MV-4-11 (cell line): Measurements from ENCODE around the gene AARSD1.
"Not testable (repeated sequence)": the region's sequence is repeated elsewhere in the genome, so short reads cannot be mapped to it uniquely, and the experiment has no call there.

Experiments
- DNase-seq: peaks from one replicate; lab custom pipeline; 2025; lab: John Stamatoyannopoulos, UW

Gene AARSD1, protein sequence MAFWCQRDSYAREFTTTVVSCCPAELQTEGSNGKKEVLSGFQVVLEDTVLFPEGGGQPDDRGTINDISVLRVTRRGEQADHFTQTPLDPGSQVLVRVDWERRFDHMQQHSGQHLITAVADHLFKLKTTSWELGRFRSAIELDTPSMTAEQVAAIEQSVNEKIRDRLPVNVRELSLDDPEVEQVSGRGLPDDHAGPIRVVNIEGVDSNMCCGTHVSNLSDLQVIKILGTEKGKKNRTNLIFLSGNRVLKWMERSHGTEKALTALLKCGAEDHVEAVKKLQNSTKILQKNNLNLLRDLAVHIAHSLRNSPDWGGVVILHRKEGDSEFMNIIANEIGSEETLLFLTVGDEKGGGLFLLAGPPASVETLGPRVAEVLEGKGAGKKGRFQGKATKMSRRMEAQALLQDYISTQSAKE

GRCh38 chr17:42964161-42964932, at the start of gene AARSD1:
TSS of gene AARSD1 (minus strand) at chr17:42964454. CDS start at chr17:42964440, 14 bp downstream.
- peak; percentile 90 for DNase-seq

DNA sequence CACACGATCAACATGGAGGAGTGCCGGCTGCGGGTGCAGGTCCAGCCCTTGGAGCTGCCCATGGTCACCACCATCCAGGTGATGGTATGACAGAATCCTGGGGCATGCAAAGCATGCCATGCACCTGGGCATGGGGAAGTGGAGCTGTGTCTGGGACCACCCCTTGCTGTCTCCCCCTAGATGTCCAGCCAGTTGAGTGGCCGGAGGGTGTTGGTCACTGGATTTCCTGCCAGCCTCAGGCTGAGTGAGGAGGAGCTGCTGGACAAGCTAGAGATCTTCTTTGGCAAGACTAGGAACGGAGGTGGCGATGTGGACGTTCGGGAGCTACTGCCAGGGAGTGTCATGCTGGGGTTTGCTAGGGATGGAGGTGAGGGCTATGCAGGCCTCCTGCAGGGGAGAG, 49.0 kb upstream of the AARSD1 start:
- no peak for DNase-seq

DNA sequence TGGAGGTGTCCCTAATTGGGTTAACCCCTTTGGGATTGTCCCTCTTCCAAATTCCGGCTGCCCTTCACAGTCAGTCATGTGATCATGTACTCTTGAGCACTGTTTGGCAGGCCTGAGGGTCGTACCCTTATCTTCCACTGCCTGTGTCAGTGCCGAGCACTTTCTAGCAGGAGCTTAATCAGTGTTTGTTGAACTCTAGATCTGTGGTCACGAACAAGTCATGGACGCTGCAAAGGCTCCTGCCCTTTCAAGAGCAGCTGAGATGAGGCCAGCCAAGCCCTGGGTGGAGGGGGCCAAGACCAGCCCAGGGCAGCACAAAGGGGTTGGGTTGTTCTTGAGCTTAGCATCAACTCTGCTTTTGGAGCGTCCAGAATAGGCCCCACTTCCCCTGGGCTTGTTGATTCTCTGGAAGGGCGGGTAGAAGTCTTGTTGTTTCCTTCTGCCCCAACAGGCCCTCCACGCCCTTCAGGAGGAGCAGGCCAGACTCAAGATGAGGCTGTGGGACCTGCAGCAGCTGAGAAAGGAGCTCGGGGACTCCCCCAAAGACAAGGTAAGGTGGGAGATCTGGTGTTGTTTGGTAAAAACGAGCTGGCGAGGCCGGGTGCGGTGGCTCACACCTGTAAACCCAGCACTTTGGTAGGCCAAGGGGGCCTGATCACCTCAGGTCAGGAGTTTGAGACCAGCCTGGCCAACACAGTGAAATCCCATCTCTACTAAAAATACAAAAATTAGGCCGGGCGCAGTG, 47.6 kb upstream of the AARSD1 start:
- no peak for DNase-seq

GRCh38 chr17:43010667-43011308, 46.5 kb upstream of the AARSD1 start:
- DNase-seq: no peak

DNA sequence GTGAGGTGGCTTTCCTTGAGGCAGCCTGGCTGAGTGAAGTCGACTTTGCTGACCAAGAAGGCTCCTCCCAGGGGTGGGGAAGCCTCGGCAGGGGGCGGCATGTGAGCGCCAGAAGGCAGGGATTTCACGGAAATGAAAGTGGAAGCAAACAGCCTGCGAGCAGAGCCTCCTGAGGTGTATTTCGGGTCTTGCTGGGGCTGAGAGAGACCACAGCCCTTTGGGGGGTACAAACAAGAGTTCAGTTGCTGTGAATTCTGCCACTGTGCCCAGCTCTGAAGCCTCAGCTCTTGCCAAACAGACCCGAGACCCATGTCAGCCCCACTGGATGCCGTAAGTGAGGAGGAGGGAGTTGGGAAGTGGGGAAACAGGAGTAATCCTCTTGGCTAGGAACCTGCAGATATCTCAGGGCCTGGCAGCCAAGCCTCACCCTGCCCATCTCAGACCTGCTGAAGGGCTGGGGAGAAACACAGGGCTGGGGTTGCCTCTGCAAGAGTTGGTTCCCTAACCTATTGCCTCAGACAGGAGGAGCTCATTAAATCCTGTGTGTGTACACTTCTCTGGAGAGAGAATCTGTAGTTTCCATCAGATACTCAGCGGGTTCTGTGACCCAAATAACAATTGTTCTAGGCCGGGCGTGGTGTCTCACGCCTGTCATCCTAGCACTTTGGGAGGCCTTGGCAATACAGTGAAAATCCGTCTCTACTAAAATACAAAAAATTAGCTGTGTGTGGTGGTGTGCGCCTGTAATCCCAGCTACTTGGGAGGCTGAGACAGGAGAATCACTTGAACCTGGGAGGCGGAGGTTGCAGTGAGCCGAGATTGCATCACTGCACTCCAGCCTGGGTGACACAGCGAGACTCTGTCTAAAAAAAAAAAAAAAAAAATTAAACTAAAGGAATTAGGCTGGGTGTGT, 42.6 kb upstream of the AARSD1 start, which contains the start of gene IFI35:
Gene IFI35 (plus strand): TSS at position 146 of the 913 bp plus-strand sequence. CDS start 164 bp downstream, at position 310.
- DNase-seq: peak; percentile 89

DNA sequence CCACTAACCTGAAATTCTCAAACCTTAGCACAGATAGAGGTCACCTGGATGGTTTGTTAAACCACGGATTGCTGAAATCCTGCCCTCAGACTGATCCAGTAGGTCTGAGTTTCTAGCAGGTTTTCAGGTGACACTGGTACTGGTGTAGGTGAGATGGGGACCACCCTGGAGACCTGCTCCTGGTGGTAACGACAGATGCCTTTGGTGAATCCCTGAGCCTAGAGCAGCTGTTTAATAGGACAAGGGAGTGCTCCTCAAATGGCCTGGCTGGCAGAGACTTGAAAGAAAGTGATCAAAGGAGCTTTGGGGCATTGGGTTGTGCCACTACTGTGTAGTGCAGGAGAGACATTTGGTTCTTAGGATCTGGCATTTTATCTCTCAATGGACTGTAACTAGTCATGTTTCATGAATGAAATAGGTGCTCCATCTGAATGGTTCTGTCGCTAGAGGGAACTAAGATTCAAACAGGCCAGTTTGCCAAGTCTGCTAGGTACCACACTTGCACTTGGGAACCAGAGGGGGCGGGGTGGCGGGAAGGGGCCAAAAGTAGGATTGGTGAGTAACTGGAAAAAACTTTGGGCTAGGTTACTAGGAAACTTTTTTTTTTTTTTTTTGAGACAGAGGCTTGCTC, 39.4 kb upstream of the AARSD1 start:
- DNase-seq: no peak

- DNase-seq: not testable (repeated sequence)
Observed at GRCh38 chr17:43000894-43001293, 36.6 kb upstream of the AARSD1 start.

GRCh38 chr17:42999003-42999525, 34.8 kb upstream of the AARSD1 start:
- no peak for DNase-seq

DNA sequence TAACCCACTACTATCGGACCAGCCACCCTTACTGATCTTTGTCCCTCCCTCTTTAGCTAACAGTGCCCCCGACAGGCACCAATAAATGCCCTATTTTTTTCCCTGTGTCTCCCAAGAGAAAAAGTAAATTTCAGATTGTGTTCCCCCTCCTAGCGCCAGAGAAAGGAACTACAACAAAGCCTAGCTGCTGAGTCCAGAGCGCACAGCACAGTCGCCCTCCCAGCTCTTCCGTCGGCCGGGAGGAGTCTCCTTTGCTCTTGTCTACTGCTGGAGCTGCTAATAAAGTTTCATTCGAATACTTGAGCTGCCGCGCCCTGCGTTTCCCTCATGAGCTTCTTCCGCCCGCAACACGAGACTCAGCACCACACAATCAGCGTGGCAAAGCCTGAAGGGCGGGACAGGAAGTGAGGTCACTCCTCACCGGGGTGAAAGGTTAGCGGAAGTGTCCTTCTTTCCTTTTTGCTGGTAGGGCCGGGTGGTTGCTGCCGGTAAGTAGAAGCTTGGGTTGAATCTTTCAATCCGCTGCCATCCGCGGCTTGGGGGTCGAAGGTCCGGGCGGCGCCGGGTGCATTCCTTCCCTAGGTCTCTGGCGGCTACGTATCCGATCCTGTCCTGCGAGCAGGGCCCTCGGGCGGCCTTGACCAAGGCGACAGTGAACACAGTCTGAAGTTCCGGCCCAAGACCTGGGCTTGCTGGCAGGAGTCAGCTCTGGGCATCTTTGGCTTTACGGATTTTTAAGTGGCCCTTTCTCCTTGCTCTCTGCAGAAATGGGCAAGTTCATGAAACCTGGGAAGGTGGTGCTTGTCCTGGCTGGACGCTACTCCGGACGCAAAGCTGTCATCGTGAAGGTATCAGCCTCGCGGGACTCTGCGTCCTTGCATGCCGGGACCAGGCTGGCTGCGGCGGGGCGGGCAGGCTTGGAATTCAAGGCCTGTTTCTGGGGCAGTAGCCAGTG, 34.0 kb upstream of the AARSD1 start, which contains the start of gene RPL27:
Gene RPL27 (plus strand): TSS at position 436 of the 955 bp plus-strand sequence. CDS start 332 bp downstream, at position 768.
- DNase-seq: peak; percentile 100

DNA sequence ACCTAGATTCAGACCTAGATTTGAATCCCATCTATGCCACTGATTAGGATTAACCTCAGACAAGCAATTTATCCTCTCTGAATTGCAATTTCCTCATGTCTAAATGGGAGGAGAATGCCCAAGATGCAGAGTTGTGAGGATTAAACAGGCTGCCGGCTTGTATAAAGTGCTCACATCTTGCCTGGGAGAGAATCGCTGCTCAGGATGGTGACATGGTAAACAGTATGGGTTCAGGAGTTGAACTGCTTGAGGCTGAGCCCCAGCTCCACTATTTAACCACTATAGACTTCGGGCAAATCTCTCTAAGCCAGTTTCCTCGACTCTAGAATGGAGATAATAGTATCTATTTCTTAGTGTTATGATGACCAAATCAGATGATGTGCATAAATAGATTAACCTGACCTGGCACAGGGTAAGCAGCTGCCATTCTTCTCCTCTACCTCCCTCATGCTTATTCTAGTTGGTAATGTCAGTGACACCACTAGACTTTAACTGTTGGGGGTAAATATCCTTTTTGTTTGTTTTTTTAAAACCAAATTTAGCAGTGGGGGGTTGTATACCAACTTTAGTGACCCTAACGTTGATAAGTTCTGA, 33.2 kb upstream of the AARSD1 start:
- DNase-seq: no peak

- not testable (repeated sequence) for DNase-seq
Observed at GRCh38 chr17:42993913-42994312, 29.7 kb upstream of the AARSD1 start.

DNA sequence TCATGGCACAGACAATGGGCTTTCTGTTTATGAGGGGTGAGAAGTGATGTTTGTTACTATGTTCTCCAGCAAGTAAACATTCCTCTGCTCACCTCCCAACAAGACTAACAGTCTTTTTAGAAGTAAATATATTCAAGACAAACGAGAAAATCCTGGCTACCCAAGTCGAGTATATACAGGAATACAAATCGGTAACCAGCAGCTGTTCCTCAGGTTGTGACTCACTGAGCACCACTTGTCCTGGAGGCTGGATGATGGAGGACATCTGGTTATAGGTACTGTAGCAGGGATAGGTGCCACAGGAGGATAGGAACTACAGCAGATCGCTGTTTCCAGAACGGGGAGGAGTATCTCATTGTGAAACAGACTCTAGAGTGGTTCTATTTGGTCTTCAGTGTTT, 28.6 kb upstream of the AARSD1 start:
- no peak for DNase-seq

GRCh38 chr17:42991471-42991870, 27.2 kb upstream of the AARSD1 start:
- no peak for DNase-seq

- DNase-seq: no peak
Observed at GRCh38 chr17:42989726-42990652, 25.7 kb upstream of the AARSD1 start.

DNA sequence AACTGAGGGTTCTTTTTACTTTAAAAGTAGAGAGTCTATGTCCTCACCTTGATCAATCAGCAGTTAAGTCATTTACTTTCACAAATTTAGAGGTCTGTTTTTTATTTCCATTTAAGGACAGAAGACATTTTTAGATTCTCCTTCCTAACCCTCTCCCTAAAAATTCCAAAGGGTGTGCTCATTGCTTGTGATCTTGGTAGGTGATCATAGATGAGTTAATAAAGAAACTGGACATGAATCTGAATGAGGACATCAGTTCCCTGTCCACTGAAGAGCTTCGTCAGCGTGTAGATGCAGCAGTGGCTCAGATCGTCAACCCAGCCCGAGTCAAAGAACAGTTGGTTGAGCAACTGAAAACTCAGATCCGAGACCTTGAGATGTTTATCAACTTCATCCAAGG, 24.9 kb upstream of the AARSD1 start:
- no peak for DNase-seq

DNA sequence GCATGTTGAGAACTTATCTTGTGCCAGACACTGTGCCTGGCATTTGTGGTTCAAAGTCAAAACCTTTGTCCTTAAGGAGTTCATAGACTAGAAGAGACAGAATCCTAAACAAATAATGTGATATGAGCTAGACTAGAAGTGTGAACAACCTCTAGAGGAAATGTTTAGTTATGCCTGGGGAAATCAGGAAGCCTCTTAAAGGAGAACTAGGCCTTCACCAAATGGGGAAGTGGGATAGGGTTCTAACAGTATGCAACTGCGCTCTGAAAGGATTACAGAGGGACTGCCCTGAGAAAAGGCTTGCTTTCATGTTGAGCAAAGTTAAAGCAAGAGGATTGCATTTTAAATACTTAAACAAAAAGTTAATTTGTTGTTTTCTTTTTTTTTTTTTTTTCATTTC, 21.0 kb upstream of the AARSD1 start:
- DNase-seq: peak; percentile 97

GRCh38 chr17:42982266-42982665, 18.0 kb upstream of the AARSD1 start:
- no peak for DNase-seq
